ENCODE measurements around the gene SIGMAR1.

Gene SIGMAR1

DNA sequence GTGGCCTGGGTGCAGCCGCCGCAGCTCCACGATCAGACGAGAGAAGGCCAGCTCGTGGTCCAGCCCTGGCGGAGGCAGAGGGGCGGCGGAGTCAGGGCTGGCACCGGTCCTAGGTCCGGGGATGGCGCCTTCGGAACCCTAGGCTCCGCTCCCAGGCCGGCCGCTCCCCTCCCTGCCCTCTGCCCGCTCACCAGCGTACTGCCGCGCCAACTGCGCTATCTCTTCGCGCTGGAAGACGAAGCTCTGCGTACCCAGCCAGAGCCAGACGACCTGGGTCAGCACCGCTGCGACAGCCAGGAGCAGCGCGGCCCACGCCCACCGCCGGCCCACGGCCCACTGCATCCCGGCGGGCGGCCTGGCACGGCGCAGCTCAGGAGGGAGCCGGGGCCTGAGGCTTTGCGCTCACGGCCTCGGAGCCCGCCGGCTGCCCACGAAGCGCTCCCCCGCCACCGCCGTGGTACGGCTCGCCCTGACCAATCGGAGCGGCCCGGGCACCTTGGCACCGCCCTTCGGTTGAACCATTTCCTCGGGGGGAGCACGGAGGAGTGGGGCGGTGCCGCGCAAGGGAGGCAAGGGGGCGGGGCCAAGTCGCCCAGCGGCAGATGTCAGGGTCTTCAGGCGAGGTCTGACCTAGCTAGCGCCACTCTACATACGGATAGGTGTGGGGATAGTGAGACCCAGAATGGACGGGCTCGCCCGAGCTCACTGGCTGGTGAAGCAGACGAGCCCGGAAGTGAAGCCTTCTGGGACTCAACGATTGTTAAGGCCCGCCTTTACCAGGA, at the start of gene SIGMAR1:
SIGMAR1 (minus strand) TSS at position 432 of the 782 bp plus-strand sequence; CDS start at position 342, 90 bp downstream.
- in situ Hi-C loops (cut with MboI; ENCODE audit: low sequenced_read_pairs), result no loop called here

DNA sequence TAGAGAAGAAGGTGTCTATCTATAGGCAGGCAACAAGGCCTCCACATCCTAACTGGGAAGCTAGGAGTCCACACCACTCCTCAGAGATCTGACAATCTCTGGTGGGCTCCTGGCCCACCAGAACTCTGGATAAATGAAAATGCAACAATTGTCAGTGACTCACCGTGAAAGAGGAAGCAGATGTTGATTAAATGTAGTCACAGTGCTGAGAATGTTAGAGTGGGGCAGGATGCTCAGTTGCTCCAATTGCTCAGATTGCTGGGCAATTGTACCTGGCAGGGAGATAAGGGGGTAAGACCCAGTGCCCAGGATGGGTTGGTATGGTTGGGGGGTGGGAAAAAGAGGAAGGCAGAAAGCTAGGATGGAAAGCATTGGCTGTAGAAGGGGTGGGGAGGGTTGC, 49.1 kb upstream of the SIGMAR1 start:
- in situ Hi-C loops (cut with MboI; ENCODE audit: low sequenced_read_pairs), result no loop called here

DNA sequence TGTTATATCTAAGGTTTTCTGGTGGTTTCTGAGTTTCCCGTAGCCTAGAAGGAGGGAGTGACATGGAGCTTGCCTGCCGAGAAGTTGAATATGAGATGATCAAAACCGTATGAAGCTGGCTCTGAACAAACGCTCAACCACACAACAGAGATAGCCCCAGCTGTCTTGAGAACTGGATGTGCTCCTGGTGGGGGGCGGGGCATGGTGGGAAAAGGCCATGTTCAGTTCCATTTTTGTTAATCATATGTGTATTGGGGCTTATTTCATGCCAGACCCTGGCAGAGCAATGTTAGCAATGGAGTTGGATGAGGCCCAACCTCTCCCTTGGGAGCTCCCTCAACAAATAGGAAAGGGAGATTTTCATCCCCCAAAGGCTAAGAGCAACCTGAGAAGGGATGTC, 48.6 kb upstream of the SIGMAR1 start:
- in situ Hi-C loops (cut with MboI; ENCODE audit: low sequenced_read_pairs), result no loop called here

DNA sequence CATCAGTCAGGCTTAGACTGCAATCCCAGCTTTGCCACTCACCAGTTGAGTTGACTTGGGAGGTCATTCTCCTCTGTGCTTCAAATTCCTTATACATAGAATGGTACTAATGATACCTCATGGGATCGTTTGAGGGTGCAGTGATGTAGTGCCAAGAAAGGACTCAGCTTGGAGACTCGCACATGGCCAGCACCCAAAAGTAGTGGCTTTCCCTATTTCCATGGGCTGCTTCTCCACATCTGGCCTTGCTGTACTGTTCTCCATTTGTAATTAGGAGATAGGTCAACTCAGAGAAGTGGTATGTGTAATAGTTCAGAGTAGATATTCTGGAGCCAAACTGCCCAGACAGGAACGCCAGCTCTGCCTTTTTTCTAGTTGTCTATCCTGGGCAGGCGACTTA, 48.0 kb upstream of the SIGMAR1 start:
- in situ Hi-C loops (cut with MboI; ENCODE audit: low sequenced_read_pairs), result no loop called here

DNA sequence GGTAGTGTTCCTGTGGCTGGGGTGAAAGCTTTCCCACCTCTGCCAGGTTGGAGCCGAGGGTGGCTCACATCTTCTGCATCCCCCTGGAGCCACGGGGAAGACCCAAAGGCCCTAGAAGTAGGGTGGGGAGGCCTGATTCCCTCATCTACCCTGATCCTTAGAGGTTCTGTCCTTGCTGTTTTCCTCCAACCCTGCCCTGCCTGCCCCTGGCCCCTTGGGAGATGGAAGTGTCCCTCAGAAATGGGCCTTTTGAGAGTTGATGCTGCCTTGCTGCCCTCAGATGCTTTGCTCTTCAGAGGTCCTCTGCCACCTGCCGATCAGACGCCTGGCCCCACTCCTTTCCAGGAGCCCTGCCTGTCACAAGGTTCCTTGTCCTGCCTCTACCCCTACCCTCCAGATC, 47.2 kb upstream of the SIGMAR1 start:
- in situ Hi-C loops (cut with MboI; ENCODE audit: low sequenced_read_pairs), result no loop called here

DNA sequence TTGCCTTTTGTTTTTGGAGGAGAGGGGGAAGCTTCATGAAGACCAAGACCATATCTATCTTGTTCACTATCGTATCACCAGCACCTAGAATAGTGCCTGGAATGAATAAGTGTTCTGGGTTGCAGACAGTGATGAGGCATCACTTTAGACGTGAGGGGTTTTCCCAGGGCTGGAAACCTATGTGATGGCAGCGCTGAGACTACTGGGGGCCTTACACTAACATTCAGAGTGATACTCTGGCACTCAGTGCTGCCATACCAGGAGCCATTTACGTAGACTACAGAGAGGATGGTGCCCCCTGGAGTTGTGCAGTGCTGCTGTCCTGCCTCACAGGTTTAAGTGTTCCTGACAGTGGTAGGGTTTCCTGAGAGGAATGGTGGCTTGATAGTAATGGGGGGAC, 46.6 kb upstream of the SIGMAR1 start:
- in situ Hi-C loops (cut with MboI; ENCODE audit: low sequenced_read_pairs), result no loop called here

DNA sequence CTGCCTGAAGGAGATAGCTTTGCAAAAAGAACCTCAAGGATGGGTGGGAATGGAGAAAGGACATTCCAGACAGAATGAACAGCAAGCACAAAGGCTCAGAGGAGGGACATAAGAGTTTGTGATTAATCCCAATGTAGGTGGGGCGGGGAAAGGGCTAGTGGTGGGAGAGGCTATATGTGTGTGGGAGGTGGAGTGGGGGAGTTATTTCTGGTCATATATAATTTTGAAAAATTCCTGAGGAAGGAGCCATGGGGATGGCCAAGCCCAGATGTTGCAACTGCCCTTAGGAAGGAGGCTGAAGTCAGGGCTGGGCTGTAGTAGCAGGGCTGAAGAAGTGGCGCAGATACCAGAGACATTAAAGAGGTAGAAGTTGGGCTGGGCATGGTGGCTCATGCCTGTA, 38.3 kb upstream of the SIGMAR1 start:
- in situ Hi-C loops (cut with MboI; ENCODE audit: low sequenced_read_pairs), result no loop called here

DNA sequence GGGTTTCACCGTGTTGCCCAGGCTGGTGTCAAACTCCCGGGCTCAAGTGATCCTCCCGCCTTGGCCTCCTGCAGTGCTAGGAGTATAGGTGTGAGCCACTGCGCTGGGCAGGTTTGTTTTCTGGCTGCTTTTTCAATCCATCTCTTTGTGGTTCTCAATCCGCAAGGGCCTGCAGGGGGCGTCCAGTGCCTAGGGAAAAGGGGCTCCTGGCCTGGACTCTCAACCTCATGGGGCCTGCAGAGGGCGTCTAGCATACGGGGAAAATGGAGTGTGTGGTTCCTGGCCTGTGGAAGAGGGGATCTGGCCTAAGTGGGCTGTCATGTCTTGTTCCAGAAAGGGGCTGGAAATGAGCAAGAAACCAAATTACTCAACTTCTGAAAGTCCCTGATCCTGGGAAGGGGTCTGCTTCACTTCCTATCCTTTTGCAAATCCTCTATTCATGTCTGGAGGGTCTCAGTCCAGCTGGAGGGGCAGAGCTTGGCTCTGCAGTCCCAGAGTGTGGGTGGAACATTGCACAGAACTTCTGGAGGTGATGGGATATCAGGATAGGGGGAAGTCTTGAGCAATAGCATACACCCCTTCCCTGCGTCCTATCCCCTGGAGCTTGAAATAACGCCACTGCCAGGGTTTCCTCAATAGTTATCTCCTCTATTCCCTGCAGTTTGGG, 37.6 kb upstream of the SIGMAR1 start:
- in situ Hi-C loops (cut with MboI; ENCODE audit: low sequenced_read_pairs), result no loop called here

DNA sequence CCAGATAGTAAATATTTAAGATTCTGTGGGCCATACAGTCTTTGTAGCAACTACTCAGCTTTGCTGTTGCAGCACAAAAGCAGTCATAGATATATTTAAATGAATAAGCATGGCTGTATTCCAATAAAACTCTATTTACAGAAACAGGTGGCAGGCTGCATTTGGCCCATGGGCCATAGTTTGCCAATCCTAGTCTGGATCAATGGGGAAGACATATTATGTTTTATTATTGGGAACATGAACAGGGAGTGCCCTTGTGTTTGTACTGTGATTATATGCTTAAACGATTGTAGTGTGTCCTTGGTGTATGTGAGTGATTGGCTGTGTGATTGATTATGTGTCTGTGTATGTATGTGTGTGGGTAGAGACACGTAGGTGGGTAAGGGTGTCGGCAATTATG, 36.9 kb upstream of the SIGMAR1 start:
- in situ Hi-C loops (cut with MboI; ENCODE audit: low sequenced_read_pairs), result no loop called here

DNA sequence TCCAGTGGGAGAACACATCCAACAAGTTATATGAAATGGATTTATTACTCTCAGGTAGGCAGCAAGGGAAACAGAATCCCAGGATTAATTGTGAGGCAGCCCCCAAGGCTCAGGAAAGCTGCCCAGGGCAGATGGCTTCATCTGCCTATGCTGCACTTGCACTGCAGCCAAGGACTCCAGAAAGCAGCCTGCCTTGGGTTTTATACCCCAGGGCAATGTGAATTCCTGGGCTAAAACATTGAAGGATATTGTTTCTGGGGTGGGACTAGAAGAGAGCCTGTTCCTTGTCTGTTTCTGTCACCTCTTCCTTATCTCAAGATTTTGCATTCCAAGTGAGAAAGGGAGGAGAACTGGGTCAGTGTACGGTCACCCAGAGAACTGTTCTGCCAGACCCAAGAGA, 33.7 kb upstream of the SIGMAR1 start:
- in situ Hi-C loops (cut with MboI; ENCODE audit: low sequenced_read_pairs), result no loop called here

DNA sequence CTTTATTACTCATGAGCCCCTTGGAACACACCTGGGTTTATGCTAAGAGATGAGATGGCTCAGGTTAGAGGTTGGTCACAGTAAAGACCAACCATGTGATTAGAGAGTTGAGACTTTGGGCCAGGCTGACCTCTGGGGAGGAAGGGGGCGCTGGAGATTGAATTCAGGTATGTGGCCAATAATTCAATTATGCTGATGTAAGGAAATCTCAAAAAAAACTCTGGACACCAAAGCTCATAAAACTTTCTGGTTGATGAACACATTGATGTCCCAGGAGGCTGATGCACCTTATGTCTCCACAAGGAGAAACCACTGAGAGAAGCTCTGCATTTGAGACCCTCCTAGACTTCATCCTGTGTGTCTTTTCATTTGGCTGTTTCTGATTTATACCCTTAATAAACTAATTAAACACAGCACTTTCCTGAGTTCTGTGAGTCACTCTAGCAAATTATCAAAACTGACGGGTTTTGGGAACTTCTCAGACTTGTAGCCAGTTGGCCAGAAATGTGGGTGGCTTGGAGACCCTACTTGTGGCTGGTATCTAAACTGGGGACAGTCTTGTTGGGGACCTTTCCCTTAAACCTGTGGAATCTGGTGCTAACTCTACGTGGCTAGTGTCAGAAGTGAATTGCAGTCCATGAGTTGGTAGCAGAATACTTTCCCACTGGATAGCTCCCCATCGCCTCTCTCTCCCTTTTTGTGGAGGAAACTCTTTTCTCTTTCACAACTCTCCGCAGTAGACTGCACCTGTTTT, 32.4 kb upstream of the SIGMAR1 start:
- in situ Hi-C loops (cut with MboI; ENCODE audit: low sequenced_read_pairs), result no loop called here

DNA sequence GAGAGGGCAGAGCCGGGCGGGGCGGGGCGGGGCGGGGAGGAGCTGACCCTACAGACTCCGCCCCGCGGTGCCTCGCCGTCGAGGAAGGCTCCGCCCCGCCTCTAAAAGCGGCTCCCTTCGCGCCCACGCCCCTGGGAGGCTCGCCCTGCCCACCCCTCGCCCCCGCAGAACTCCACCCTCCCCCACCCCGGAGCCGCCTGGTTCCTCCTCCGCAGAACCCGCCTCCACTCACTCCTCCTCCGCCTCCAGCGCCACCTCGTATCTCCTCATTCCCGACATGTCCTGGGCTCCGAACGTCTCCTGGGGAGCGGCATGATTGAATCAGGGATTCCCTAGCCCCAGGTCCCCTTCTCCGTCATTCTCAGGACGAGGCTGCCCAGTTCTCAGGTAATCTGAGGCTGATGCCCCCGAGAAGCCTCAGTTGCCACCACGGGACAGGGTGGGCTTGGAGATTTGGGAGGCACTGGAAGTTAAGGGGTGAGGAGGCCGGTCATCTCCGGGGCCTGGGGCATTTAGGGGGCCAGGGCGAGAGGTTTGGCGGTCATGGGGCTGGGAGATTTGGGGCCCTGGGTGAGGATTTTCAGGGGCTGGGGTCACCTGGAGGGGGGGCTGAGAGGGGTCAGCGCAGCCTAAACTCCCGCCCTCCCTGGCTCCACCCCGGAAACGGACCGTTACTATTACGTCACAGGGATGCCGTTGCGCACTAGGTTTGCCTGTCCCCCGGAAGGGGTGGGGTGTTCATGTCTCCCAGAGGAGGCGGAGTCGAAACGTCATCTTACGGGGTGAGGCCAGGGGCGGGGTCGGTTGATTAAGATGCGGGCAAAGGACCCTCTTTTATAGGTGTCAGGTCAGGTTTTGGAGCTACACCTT, 28.0 kb upstream of the SIGMAR1 start:
- in situ Hi-C loops (cut with MboI; ENCODE audit: low sequenced_read_pairs), result no loop called here

DNA sequence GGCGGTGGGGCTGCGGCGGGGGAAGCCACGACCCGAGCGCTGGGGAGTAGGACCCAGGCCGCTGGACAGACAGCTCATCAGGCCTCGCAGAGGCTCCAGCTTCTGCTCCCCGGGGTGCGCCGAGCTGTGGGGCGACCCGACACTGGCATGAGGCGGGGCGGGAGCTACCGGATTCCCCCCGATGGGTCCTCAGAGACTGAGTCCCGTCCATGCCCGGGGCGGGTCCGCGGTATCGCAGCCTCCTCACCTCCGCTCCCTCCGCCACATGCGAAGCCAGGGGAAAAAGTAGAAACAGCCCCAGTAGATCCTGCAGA, 27.4 kb upstream of the SIGMAR1 start:
- in situ Hi-C loops (cut with MboI; ENCODE audit: low sequenced_read_pairs), result no loop called here

DNA sequence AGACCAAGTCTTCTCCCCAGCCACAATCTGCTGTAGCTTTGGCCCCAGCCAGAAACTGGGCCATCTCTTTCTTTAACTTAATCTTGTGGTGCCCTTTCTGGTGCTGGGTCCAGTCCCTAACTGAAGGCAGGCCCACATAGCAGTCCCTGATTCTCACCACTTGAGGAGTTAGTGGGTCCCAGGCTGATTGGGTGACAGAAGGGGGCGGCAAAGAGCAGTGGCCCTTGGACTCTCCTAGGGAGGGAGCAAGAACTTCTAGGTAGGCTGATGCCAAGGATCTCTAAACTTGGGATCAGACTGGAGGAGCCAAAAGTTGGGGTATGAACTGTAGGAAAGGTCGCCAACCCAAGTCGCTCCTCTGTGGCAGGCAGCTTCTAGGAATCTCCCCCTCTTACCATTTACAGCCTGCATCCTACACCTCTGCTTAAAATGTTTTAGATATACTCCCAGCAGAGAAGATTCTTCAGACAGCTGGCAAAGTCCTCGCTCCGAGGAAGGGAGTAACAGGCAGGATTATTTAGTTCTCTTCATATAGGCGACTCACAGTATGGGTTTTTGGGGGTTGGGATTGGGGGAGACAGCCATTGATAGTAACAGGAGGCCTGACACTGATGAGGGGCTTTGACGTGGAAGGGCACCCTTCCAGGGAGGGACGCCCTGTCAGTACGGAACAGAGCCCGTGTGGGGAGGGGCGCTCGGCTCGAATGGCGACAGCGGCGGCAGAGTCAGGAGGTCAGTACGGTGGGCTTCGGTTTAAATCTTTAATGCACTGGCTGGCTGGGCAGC, 26.9 kb upstream of the SIGMAR1 start:
- in situ Hi-C loops (cut with MboI; ENCODE audit: low sequenced_read_pairs), result no loop called here

DNA sequence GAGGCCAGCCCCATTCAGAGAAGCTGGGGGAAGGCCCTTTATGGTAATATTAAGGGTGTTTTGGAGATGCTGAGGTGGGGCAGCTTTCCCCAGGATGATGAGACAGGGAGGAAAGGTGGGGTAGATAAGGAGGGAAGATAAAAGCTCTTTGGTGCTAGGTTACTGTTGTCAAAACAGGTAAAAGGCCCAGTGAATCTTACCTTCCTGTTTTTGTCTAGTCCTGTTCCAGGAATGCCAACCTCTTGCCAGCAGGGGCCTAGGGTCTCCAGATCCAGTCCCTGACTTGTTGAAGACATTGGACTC, 25.7 kb upstream of the SIGMAR1 start:
- in situ Hi-C loops (cut with MboI; ENCODE audit: low sequenced_read_pairs), result no loop called here

DNA sequence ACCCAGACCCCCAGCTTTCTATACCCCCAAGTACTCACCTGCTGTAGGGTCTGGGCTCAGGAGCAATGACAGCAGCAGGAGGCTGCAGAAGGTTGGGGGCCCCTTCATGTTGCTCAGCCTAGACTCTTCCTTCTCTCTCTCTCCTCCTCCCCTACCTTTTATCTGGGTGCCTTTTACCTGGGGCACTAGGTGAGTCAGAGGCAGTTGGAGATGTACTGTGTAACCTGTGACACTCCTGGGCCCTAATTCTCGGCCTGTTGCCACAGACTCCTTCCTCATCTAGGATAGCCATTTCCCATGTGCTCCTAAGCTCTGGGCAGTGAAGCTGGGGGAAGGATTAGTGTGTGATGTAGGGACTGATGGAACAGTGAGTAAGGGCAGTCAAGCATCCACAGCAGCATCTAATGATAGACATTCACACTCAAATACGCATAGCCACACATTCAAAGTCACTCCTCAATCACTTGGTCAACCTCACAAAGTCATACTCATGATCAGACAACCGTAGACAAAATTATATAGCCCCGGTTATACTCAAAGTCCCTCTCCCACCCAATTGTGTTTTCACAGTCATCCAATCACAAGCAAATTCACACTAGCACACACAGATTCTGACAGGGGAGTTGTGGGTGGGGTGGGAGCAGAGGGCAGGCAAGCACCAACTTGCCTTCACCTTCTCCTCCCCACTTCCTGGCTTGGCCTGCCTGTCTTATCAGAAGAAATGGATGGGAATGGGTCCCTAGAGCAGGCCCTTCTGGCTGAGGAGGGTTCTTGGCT, 25.1 kb upstream of the SIGMAR1 start, which contains the start of gene CCL27:
CCL27 (minus strand) TSS at position 132 of the 777 bp plus-strand sequence; CDS start at position 108, 24 bp downstream.
- in situ Hi-C loops (cut with MboI; ENCODE audit: low sequenced_read_pairs), result no loop called here

DNA sequence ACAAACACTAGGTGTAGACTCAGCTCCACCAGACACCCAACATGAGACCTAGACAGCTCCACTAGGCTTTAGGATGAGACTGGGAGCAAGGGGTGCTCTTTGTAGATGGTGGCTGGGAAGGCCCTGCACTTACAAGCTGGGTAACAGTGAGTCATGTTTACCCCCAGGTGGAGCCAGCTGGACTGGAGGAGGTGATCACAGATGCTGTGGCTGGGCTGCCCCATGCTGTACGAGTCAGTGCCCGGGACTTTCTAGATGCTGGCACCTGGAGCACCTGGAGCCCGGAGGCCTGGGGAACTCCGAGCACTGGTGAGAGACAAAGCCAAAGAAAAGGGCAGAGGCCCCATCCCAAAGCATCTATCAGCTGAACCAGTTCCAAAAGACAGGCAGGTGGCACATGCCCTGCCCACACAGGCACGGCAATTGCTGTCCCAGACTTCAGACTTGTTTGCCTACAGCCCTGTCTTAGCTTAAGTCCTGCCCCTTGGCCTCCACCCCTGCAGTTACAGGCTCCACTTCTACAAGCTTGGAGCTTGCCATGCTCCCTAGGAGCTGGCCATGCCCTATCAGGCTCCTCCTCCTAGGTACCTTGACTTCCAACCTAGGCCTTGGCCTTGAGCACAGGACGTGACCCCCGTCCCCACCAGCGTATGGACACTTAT, 22.1 kb upstream of the SIGMAR1 start:
- in situ Hi-C loops (cut with MboI; ENCODE audit: low sequenced_read_pairs), result no loop called here

DNA sequence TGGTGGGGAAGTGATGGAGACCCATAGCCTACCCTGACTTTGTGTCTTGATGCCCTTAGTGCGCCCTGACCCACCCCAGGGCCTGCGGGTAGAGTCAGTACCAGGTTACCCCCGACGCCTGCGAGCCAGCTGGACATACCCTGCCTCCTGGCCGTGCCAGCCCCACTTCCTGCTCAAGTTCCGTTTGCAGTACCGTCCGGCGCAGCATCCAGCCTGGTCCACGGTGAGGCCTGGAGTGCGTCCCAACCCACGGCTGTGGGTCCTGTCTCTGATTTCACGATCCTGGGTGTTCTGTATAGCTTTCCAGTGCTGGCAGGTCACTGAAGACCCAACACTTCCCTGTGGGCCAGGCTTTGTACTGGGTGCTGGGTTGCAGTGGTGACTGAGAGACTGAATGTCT, 20.9 kb upstream of the SIGMAR1 start:
- in situ Hi-C loops (cut with MboI; ENCODE audit: low sequenced_read_pairs), result no loop called here

DNA sequence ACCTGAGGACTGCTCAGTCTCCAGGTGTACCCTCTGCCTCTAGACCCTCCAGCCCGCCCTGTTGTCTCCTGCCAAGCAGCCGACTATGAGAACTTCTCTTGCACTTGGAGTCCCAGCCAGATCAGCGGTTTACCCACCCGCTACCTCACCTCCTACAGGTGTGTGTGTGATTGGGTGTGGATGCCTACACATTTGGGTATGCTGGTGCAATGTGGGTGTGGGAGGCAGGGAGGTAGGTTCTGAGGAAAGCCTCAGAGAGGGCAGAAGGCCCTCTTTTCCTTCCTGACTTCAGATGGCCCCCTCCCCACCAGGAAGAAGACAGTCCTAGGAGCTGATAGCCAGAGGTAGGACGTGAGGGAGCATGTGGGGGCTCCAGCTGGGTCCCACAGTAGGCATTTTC, 19.4 kb upstream of the SIGMAR1 start:
- in situ Hi-C loops (cut with MboI; ENCODE audit: low sequenced_read_pairs), result no loop called here
